ENCODE results near the gene CCR7. TPM values are rescaled to one million over a fixed set of nuclear protein-coding genes. Genes with fewer than 3 reads are reported as not detected.
A peak's percentile ranks its signal among the peaks of the same experiment; 100 is the strongest.
"Not testable (repeated sequence)": the region's sequence is repeated elsewhere in the genome, so short reads cannot be mapped to it uniquely, and the experiment has no call there.

The CCR7 gene
- total RNA-seq, 1 donor from 2014 or later, result not detected

DNA sequence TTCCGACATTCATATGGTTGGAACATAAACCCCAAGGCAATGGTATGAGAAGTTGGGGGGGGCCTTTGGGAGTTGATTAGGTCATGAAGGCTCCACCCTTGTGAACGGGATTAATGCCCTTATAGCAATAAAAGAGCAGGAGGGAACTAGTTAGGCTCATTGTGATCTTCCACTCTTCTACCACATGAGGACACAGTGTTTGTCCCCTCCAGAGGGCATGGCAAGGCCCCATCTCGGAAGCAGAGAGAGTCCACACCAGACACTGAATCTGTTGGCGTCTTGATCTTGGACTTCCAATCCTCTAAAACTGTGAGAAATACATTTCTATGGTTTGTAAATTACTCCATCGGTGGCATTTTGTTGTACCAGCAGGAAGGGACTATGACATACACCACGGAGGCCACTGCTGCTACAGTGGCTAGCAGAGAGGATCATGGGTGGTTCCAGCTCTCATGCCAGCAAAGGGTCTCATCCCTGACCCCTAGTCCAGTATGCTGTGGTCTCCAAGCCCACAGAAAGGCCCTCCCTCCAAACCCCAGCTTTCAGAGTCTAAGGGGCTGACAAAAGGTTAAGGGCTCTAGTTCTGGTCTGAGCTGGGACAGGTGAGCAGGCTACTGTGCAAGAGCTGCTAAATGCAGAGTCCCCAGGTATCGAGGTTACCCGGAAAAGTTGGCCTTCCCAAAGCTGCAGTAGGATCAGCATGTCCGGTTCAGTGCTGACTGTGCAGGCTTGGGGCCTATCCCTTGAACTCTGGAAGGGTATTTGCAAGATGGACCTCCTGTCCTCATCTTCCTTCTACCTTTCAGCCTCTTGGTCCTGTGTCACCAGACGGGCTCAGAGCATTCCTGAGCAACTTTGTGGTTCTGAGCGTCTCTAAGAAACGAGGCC is 12.2 kb downstream of the CCR7 start:
- DNase-seq (ENCODE audit: low read depth), result peak; percentile 78

DNA sequence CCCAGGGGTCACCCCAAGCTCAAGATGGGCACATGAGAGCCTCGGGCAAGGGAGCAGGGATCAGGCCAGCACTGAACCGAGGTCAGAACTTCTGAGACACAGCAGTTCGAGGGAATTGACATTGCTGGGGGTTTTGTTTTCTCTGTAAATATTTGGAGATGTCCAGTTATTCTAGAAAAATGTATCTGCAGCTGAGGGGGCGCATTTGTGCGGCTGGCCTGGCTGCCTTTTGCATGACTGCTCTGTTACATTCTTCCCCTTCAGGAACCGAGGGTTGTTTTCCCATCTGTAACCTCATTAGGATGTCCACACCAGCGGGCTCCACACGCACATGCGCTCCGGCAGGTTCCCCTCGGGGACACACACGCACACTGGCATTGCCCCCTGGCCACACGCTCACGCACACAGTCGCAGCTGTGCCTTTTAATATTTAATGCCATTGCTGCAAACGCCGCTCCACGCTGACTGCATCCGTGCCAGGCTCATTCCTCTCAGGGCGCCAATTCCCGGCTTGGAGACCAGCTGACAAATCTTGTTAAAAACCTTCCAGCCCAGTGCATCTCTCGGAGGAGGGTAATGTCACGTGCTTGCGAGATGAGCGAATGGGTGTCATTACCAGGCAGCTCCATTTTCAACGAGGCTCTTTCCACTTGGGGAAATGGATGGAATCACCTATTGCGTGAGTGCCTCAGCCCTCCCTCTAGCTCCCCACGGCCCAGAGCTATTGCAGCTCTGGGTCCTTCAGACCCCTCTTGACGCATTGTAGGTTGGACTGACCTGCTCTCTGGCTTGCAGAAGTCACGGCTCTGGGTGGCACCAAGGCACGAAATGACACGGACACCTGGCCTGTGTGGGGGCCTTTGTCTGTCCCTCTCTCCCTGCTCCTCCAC is 13.1 kb downstream of the CCR7 start:
- DNase-seq (ENCODE audit: low read depth), result peak; percentile 98

DNA sequence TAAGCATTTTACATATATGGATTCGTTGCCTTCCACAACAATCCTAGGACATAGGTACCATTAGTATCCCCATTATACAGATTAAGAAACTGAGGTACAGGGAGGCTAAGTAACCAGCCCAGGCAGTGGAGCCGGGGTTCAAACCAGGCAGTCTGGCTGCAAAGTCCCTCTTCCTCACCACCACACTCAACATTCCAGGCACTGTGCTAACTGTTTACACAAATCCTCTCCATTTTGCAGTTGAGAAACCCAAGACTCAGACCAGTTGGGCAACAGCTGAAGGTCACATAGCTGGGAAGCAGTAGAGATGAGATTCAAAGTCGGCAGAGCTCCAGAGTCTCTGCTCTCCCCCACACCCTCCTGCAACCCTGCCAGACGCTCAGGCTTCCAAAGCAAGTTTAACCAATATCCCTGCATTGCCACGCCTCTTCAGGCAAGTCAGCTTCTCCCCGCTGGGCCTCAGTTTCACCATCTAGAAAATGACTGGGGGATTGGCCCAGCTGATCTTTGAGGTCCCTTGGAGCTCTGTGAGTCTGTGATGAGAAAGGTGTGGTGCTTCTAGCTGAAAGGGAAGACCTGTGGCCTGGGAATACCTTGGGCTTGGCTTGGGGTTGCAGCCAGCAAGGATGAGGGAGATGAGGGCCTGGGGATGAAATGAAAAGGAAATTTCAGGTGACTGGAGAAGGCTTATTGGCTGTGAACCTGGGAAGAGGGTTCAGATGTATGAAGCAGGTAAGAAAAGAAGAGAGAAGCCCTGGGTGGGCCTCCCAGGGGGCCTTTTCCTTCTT is 14.0 kb downstream of the CCR7 start:
- DNase-seq (ENCODE audit: low read depth), result peak; percentile 98

DNA sequence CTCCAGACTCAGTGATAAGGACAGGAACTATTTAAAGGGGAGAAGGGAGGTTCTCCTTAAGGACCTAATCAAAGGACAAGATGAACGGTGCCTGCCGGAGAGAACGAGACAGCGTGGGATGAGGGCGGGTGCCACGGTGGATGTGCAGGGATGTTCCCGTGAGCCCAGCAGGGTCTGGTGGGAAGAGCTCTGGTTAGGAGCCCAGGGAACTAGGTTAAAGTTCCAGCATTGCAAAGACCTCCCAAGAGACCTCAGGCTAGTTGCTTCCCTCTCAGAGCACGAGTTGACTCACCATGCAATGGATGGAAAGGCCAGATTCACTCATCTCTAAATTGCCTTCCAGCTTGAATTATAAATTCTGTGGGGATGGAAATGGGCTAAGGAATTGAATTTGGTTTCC is 14.7 kb downstream of the CCR7 start:
- DNase-seq (ENCODE audit: low read depth), result peak; percentile 85

DNA sequence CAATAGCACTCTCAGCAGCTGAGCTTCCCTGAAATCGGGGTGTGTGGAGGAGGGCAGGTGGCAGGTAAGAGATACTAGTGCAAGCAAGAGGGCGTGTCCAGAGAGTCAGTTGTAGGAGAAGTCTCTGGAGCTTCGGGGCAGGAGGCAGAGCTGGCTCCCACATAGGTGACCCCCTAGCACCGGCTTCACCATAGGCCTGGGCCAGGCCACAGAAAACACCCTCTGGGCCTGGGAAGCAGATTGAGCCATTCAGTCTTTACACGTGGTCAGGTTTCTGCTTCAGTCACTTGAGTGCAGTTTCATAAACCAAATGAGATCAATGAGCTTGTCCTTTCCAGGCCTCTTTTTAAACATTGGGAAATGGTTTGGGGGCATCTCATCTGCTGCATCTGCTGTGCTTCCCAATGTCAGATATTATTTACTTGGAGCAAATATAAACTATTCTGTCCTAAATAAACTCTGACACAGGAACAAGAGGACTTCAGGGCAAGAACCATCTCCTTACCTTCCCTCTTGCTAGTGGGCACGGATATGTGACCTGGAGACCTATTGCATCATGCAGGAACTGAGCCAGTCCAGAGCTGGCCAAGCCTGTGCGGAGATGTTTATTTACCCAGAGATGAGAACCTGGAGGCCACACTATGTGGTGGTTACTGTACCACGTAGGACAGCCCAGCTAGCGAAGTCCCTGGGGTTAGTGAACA is 16.1 kb downstream of the CCR7 start:
- DNase-seq (ENCODE audit: low read depth), result peak; percentile 72

DNA sequence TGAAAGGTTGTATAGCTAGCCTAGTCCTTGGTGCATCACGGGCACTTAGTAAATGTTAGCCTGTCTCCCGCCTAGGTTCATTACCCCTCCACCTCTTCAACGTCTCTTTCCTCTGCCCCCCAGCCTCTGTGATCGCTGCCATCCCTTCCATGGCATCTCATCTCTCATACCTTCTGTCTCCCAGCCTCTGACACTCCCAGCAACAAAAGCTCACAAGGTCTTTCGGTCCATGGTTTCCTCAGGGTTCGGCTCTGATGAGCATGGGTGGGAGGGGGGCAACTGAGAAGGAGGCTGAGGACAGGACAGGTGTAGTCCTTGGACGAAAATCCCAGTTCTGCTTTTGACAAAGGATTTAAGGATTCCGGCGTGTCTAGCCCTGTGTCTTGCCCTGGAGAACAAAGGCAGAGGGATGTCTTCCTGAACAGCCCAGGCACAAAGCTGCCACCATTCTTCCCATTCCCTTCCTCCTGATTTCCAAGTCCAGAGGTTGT is 16.7 kb downstream of the CCR7 start:
- no peak for DNase-seq (ENCODE audit: low read depth)

DNA sequence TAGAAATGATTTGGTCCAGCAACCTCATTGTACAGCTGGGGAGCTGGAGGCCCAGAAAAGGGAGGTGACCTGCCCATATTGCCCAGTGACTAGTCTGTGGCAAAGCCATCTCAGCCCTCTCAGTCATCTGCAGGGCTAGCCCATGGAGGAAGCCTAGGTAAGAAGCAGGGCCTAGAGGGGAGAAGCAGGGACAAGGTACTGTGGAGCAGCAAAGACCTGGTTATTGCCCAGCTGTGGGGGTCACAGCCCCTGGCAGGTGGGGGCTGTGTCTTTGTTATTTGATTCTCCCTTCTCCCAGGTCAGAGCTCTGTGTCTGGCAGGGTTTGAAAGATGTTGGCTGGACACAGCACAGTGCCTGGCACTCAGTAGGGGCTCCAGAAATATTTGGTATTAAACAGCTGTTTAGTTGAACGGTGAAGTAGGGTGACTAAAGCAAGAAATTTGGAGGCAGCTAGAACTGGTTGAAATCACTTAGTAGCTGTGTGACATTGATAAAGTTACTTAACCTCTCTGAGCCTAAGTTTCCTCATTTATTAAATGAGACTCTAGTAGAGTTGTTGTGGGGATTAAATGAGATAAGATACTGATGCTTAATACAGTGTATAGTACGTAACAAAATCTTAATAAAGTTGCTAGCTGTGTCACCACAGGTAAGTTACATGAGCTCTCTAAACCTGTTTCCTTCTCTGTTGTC is 17.3 kb downstream of the CCR7 start:
- DNase-seq (ENCODE audit: low read depth), result no peak

DNA sequence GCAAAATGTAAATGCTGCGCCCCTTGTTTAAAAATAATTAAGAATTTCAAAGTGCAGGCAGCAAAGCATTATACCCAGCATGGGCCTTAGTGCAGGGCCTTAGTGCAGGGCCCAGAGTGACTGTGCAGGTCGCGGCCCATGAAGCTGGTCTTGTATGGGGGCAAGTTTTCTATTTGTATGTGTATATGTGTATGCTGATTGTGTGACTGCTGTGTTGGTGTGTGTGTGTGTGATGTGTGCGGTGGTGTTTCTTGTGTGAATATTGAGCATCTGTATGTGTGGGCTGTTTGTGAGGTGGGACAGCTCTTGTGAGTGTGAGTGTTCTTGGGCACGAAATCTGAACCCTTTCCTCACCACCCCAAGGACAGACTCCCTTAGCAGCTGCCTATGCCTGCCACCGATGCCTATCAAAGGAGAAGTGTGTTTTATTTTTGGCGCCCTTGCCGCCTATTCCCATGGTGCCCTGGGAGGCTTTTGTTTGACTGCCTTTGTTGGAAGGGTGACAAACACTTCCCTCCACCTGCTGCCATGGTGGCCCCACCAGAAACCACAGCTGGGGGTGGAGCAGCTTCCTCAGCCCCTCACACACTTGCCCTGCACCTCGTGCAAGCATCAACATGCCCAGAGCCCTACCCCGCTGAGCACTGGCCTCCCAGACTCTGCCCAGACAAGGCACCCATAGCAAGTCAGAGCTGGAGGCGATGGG is 18.0 kb downstream of the CCR7 start:
- DNase-seq (ENCODE audit: low read depth), result peak; percentile 99

DNA sequence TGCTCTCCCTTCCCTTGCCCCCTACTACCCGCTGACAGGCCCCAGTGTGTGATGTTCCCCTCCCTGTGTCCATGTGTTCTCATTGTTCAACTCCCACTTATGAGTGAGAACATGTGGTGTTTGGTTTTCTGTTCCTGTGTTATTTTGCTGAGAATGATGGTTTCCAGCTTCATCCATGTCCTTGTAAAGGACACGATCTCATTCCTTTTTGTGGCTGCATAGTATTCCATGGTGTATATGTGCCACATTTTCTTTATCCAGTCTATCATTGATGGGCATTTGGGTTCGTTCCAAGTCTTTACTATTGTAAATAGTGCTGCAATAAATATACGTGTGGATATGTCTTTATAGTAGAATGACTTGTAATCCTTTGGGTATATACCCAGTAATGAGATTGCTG is 18.8 kb downstream of the CCR7 start:
- DNase-seq (ENCODE audit: low read depth), result not testable (repeated sequence)

DNA sequence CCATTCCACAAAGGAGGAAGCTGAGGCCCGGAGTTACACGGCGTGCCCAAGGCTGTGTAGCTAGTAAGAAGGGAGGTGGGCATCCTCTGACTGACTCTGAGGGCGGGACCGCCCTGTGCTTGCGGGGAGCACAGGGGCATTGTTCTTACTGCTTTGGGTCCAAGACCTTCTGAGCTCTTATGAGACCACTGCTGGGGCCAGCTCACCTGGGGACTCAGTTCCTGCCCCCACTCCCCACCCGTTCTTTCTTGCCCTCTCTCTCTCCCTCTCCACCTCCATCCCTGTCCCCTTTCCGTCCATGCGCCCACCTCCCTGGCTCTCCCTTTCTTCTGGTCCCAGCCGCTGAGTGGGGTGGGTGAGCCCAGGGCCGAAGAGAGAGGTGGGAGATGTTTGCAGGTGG is 19.6 kb downstream of the CCR7 start:
- no peak for DNase-seq (ENCODE audit: low read depth)

DNA sequence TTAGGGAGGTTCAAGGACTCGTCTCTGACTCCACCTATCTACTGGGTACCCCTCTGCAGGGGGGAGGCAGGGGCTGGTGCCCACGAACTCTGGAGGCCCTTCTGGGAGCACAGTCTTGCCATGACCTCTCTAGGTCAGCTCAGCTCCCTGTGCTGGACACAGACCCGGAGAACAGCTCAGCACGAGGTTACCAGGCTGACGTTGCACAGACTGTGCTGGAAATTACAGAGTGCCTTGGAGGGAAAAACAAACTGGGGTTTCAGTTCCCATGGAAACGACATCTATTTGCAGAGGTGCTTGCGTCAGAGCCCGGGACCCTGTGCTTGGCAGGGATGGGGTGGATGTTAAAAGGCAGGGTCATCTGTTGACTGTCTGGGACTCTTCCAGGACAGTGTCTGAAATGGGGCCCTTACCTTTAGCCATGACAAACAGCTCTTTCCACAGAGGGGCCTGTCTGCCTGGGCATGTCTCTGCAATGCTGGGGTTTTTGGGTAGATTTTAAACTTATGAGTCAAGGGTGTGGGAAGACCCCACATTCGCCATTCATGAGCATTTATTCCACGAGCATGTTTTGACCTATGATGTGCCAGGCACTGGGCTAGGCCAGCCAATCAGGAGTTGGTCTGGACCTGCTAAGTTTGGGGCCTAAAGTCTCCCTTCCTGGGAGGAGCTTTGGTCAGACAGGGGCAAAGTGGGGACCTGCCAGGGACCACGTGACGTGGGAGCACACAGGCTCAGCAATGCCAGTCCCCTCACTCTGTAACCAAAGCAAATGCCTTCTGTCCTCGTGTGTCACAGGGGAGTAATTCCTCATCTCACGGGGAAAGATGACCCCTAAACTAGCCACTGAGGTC is 22.5 kb downstream of the CCR7 start:
- DNase-seq (ENCODE audit: low read depth), result peak; percentile 79

DNA sequence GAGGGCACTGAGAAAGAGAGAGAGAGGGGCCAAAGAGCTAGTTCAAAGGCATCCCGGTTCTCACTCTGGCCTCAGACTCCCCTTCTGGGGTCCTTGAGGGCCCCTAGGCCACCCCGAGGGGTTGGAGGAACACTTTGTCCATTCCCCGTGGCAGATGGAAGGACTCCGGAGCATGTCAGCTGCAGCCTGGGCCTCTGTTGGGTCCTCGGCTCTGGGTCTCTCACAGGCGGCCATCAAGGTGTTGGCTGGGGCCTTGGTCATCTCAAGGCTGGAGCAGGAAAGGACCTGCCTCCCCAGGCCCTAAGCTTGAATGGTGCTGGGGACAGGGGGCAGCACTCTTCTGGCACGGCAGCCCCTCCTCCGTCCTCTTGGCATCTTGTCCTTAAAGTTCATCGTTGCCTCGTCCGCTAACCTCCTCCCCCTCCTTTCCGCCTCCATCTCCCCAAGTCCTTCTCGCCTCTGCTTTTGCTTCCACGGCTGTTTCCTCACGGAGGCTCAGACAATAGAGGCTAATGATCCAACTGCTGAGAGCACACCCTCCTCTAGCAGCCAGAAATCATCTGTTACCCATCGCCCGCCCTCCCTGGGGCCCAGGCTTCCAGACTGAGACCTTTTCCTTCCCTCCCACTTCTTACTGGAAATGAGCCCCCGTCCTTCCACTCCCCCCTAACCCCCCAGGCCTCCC is 23.3 kb downstream of the CCR7 start:
- DNase-seq (ENCODE audit: low read depth), result no peak

DNA sequence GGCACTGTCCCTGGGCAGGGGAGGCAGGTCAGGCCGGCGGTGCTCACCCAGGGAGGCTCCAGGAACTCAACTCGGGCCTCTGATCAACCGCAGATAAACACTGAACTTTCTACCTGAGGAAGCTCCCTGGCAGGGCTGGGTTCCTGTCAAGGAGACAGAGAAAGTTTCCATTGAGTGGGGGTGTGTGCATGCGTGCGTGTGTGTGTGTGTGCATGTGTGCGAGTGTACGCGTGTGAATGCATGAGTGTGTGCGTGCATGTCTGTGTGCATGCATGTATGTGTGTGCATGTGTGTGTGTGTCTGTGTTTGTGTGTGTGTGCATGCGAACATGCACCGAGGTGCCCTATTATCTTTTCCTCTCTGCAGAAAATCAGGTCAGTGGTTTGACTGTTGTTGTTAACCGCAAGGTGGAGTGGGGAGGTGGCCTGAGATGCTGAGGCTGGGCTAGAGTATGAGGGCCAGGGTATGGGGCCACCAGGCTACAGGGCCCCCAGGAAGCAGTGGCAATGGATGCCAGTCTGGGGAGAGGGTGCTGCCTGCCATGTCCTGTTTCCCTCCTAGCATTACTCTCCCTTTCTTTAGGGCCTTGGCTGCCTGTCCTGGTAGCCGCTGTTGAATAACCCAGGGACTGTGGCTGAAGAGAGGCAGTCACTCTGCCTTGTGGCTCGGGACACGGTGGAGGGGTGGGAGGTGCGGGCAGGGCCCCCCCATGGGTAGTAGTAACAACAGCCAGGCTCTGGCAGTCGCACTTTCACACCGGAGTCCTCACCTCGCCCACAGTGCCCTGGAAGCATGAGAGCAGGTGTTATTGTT is 24.0 kb downstream of the CCR7 start:
- no peak for DNase-seq (ENCODE audit: low read depth)

DNA sequence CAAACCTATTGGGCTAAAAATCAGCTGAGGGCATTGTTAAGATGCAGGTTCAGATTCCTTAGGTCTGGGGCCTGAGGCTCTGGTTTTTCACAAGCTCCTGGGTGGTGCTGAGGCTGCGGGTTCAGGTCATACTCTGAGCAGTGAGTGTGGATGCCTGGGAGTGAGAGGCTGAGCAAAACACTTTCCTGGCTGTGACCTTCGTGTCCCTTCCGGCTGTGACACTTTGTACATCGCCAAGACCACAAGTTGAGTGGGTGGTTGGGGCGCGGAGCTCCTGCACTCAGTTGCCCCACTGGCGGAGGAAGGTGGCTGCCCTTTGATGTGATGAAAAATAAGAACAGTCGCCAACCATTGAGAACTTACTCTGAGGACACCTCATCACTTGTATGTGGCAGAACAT is 24.8 kb downstream of the CCR7 start:
- no peak for DNase-seq (ENCODE audit: low read depth)

DNA sequence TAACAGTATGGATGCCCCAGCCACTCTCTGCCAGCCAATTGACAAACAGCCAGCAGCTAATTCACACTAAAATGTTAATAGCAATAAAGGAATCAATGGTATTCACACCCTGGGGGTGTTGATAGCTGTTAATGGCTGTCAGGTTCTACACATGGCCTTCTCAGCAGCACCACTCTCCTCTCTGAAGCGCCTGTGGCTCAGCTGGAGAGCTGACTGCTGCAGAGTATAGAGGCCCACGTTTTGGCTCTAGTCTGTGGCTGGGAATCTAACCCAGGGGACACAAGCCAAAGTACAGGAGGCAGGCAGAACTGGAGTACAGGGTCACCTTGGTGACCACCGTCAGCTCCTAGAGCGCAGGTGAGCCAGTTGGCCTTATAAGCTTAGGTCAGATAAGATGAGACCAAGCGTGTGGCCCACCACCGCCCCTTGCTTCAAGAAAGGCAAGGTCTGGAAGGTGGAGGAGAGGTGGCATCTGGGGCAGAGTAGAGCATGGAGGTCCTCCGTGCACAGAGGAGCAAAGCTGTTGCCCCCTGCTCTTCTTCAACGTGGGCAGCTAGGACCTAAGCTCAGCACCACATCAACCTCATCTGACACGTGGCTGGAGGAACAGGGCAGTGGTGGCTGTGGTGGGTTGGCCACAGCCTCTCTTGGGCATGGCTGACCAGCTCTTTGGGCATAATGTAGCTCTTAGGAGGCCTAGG is 25.4 kb downstream of the CCR7 start:
- no peak for DNase-seq (ENCODE audit: low read depth)
